ENCODE measurements around the gene ATG9A.

ATG9A gene

GRCh38 chr2:219252084-219252483 is 22.6 kb upstream of the ATG9A start:
- no peak for DNase-seq

- no peak for DNase-seq
Observed at GRCh38 chr2:219251656-219252055, 22.2 kb upstream of the ATG9A start.

- DNase-seq = no peak
Observed at GRCh38 chr2:219250049-219250781, 20.8 kb upstream of the ATG9A start.

- peak; percentile 10 for DNase-seq
Observed at GRCh38 chr2:219249203-219249980, 20.0 kb upstream of the ATG9A start.

- DNase-seq = no peak
Observed at GRCh38 chr2:219248845-219249202, 19.4 kb upstream of the ATG9A start.

GRCh38 chr2:219247678-219248642 is 18.5 kb upstream of the ATG9A start:
- no peak for DNase-seq

GRCh38 chr2:219246559-219246958 is 17.1 kb upstream of the ATG9A start:
- no peak for DNase-seq

GRCh38 chr2:219245899-219246230 is 16.4 kb upstream of the ATG9A start:
- DNase-seq = no peak

GRCh38 chr2:219245148-219245898 is 15.9 kb upstream of the ATG9A start, which contains the start of the genes GLB1L and STK16:
Gene GLB1L, minus strand, starts transcription at chr2:219245444. Its CDS starts 1,871 bp downstream, at chr2:219243573.
Gene STK16, plus strand, starts transcription at chr2:219245479. Its CDS starts 521 bp downstream, at chr2:219246000.
- peak; percentile 73 for DNase-seq

GRCh38 chr2:219244789-219245147 is 15.3 kb upstream of the ATG9A start:
- DNase-seq = no peak

- no peak for DNase-seq
Observed at GRCh38 chr2:219243291-219243761, 13.9 kb upstream of the ATG9A start.

GRCh38 chr2:219234331-219234730 is 4.9 kb upstream of the ATG9A start:
- no peak for DNase-seq

GRCh38 chr2:219230059-219230540 is 664 bp upstream of the ATG9A start:
- DNase-seq = no peak

- DNase-seq = no peak
Observed at GRCh38 chr2:219228911-219229304, 528 bp downstream of the ATG9A start.

- no peak for DNase-seq
Observed at GRCh38 chr2:219228041-219228910, 1.2 kb downstream of the ATG9A start.

GRCh38 chr2:219225350-219225749 is 4.1 kb downstream of the ATG9A start:
- no peak for DNase-seq

- no peak for DNase-seq
Observed at GRCh38 chr2:219223831-219224610, 5.4 kb downstream of the ATG9A start.

- DNase-seq = no peak
Observed at GRCh38 chr2:219221957-219222518, 7.4 kb downstream of the ATG9A start.

GRCh38 chr2:219220652-219221402 is 8.6 kb downstream of the ATG9A start:
- DNase-seq = no peak

Data from NCI-H1092 (cell line).